ENCODE data around the gene PTPRM. TPM values are rescaled to one million over a fixed set of nuclear protein-coding genes. Genes with fewer than 3 reads are reported as not detected.

The PTPRM gene
- polyA plus RNA-seq, 1 of the 3 experiments (the other 2 are of a cell fraction), result 16.0 TPM

GRCh38 chr18:7635948-7636347 lies 68.8 kb downstream of the PTPRM start:
- Histone ChIP-seq H3K9ac (no peak overlapping the region), H3K27ac (ENCODE audit: low read depth in 2 of 2, low read length in 1 of 2) (no peak overlapping the region), H3K9me3 (no peaks in the 10 kb centered on the region), H3K79me2 (ENCODE audit: insufficient read depth) (no peaks in the 10 kb centered on the region), H3K4me3 (ENCODE audit: low read depth in 2 of 2, low read length in 1 of 2) (no peak overlapping the region), H2AFZ (ENCODE audit: low read depth) (no peak overlapping the region), H3K4me1 (ENCODE audit: control insufficient read depth in 1 of 2, insufficient read depth in 2 of 2, low read depth in 1 of 2, low read length in 1 of 2) (peaks cover 0 to 5% of the 10 kb centered on the region in 2 experiments; a peak in 2 of 4 replicates), H3K9me2 (no peaks in the 10 kb centered on the region), H4K20me1 (ENCODE audit: insufficient read depth) (no peaks in the 10 kb centered on the region), H3K27me3 (ENCODE audit: insufficient read depth) (no peaks in the 10 kb centered on the region), H3K4me2 (no peak overlapping the region), H3F3A (replicated peaks; ENCODE audit: insufficient read depth) (no peaks in the 10 kb centered on the region), H3K36me3 (replicated peaks in 1 of 2; ENCODE audit: control insufficient read depth in 1 of 2, insufficient read depth in 2 of 2, low read length in 1 of 2) (no peaks in the 10 kb centered on the region)
- ChIA-PET POLR2A (no interaction called here), CTCF (interaction anchor here (1.6 to 2.1 kb wide), 2 partner anchors 69 to 364 kb away, joined by 6 read pairs; no protein-coding TSS in a partner anchor)
- DNase-seq, result no peak
- TF ChIP-seq NFIC (IDR thresholded peaks at IDR 0.05; ENCODE audit: borderline replicate concordance), result no peak
- TF ChIP-seq ZBTB33 (IDR thresholded peaks at IDR 0.05; ENCODE audit: borderline replicate concordance, low read depth), result no peak
- no peak for TF ChIP-seq YY1 (IDR thresholded peaks at IDR 0.05; ENCODE audit: low read depth)
- TF ChIP-seq FOSL2 (IDR thresholded peaks at IDR 0.05; ENCODE audit: borderline replicate concordance, low read depth), result no peak
- no peak for TF ChIP-seq MXI1 (IDR thresholded peaks at IDR 0.05; ENCODE audit: low read depth, low read length)
- no peak for TF ChIP-seq FOXM1 (IDR thresholded peaks at IDR 0.05; ENCODE audit: low read depth)
- TF ChIP-seq EP300 (IDR thresholded peaks at IDR 0.05; ENCODE audit: borderline replicate concordance in 1 of 2, low read depth in 1 of 2, low read length in 1 of 2), result no peak
- TF ChIP-seq TCF12 (IDR thresholded peaks at IDR 0.05), result no peak
- WGBS (ENCODE audit: low lambda C conversion rate), result 50% methylated on average over 1 of the region's 1 CpG

DNA sequence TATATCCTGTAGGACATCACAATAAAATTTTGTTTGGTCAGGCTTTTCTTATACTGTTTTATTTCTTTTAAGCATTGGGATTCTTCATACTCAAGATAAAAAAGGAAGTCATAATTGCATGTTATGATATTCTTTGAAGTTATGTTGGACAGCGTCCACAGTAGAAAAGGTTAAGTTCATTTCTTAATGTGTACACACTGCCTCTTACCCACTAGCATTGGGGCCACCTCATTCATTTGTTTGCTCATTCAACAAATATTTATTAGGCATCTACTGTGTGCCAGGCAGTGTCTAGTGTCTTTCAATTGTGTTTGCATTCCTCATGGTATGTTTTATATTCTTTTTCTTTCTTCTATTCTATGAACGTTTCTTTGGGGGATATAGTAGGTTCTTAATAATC lies 70.2 kb downstream of the PTPRM start:
- no peaks in the 10 kb centered on the region for H3K27me3 ChIP-seq (ENCODE audit: insufficient read depth)
- H3K27ac ChIP-seq (ENCODE audit: low read depth in 2 of 2, low read length in 1 of 2), result no peak overlapping the region
- no peaks in the 10 kb centered on the region for H3F3A ChIP-seq (replicated peaks; ENCODE audit: insufficient read depth)
- CTCF ChIA-PET, result no interaction called here
- no peak for DNase-seq
- no peak for TF ChIP-seq RAD21 (IDR thresholded peaks at IDR 0.05; ENCODE audit: low read length)
- TF ChIP-seq, protein P1, sequence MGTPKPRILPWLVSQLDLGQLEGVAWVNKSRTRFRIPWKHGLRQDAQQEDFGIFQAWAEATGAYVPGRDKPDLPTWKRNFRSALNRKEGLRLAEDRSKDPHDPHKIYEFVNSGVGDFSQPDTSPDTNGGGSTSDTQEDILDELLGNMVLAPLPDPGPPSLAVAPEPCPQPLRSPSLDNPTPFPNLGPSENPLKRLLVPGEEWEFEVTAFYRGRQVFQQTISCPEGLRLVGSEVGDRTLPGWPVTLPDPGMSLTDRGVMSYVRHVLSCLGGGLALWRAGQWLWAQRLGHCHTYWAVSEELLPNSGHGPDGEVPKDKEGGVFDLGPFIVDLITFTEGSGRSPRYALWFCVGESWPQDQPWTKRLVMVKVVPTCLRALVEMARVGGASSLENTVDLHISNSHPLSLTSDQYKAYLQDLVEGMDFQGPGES (IDR thresholded peaks at IDR 0.05; ENCODE audit: low read depth, low read length), result no peak
- TF ChIP-seq NFIC (IDR thresholded peaks at IDR 0.05; ENCODE audit: borderline replicate concordance), result no peak
- no peak for TF ChIP-seq RXRA (IDR thresholded peaks at IDR 0.05; ENCODE audit: borderline replicate concordance, low read depth)
- TF ChIP-seq, protein P2, sequence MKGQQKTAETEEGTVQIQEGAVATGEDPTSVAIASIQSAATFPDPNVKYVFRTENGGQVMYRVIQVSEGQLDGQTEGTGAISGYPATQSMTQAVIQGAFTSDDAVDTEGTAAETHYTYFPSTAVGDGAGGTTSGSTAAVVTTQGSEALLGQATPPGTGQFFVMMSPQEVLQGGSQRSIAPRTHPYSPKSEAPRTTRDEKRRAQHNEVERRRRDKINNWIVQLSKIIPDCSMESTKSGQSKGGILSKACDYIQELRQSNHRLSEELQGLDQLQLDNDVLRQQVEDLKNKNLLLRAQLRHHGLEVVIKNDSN (IDR thresholded peaks at IDR 0.05; ENCODE audit: borderline replicate concordance, low read depth), result no peak
- TF ChIP-seq, protein P3, sequence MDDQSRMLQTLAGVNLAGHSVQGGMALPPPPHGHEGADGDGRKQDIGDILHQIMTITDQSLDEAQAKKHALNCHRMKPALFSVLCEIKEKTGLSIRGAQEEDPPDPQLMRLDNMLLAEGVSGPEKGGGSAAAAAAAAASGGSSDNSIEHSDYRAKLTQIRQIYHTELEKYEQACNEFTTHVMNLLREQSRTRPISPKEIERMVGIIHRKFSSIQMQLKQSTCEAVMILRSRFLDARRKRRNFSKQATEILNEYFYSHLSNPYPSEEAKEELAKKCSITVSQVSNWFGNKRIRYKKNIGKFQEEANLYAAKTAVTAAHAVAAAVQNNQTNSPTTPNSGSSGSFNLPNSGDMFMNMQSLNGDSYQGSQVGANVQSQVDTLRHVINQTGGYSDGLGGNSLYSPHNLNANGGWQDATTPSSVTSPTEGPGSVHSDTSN (IDR thresholded peaks at IDR 0.05), result no peak
- H3K79me2 ChIP-seq (ENCODE audit: insufficient read depth), result no peaks in the 10 kb centered on the region
- H3K9me2 ChIP-seq, result no peaks in the 10 kb centered on the region
- H3K9me3 ChIP-seq, result no peaks in the 10 kb centered on the region
- no peaks in the 10 kb centered on the region for H3K36me3 ChIP-seq (replicated peaks in 1 of 2; ENCODE audit: control insufficient read depth in 1 of 2, insufficient read depth in 2 of 2, low read length in 1 of 2)
- no peaks in the 10 kb centered on the region; a peak in 2 of 4 replicates for H3K4me1 ChIP-seq (ENCODE audit: control insufficient read depth in 1 of 2, insufficient read depth in 2 of 2, low read depth in 1 of 2, low read length in 1 of 2)
- no peak overlapping the region for H3K4me2 ChIP-seq
- H3K9ac ChIP-seq, result no peak overlapping the region
- WGBS (ENCODE audit: low lambda C conversion rate), result 37% methylated on average over 2 of the region's 2 CpGs
- H4K20me1 ChIP-seq (ENCODE audit: insufficient read depth), result no peaks in the 10 kb centered on the region
- no peak overlapping the region for H3K4me3 ChIP-seq (ENCODE audit: low read depth in 2 of 2, low read length in 1 of 2)
- no peak overlapping the region for H2AFZ ChIP-seq (ENCODE audit: low read depth)
- POLR2A ChIA-PET, result no interaction called here
